BJ (cell line): Measurements from ENCODE around the gene GLP1R. TPM values are rescaled to one million over a fixed set of nuclear protein-coding genes. Genes with fewer than 3 reads are reported as not detected.

ENCODE experiments used
- CTCF ChIA-PET: fragments of 350-600 bp; formaldehyde crosslinking; extraction: SDS; loops from one replicate; lab custom pipeline; 2021; ENCODE audit warnings: antibody characterized with exemption, inconsistent platforms; lab: Yijun Ruan, JAX
- POLR2A ChIA-PET: fragments of 300-600 bp; sonication (Branson Sonifier 250); formaldehyde crosslinking; extraction: SDS; loops from one replicate; lab custom pipeline; 2021; ENCODE audit warnings: antibody characterized with exemption; lab: Charles Lee
- DNase-seq: peaks from one replicate; pipeline ENCODE4 v3.0.0-alpha.2; 2011; ENCODE audit warnings: low read depth
- H3K27me3 ChIP-seq: 2 replicates; pipeline ENCODE4 v1.6.0; 2011; ENCODE audit warnings: low read length; ENCODE audit not compliant: control insufficient read depth, insufficient read depth
- H3K36me3 ChIP-seq: 2 replicates; pipeline ENCODE4 v1.5.1; 2011; ENCODE audit warnings: low read length; ENCODE audit not compliant: control insufficient read depth, insufficient read depth
- H3K4me3 ChIP-seq: 2 replicates; pipeline ENCODE4 v1.5.1; 2011; ENCODE audit warnings: low read depth, mild to moderate bottlenecking, control low read depth, low read length
- polyA plus RNA-seq: library from polyadenylated mRNA; depleted of rRNA; stranded (reverse); fragments of >200 nt; gene quantifications from 2 replicates; pipeline ENCODE4 v1.2.3, GENCODE V29; 2011; rRNA removed
- TF ChIP-seq, protein P1 (sequence below): IDR thresholded peaks from 2 replicates; pipeline ENCODE4 v1.5.1; 2011; ENCODE audit warnings: low read depth, mild to moderate bottlenecking, control low read depth, inconsistent platforms, low read length, moderate library complexity; ENCODE audit not compliant: insufficient read depth

Gene GLP1R
- polyA plus RNA-seq, 1 experiment, result not detected

- H3K27me3 ChIP-seq, result no peaks in the 10 kb centered on the region
- ChIA-PET POLR2A (no interaction called here), CTCF (interaction anchor here (0.6 to 1.4 kb wide), 3 partner anchors 14 to 166 kb away, joined by 3 to 4 read pairs (median 3); no protein-coding TSS in a partner anchor)
- H3K4me3 ChIP-seq, result no peak overlapping the region
- TF ChIP-seq, protein P1, sequence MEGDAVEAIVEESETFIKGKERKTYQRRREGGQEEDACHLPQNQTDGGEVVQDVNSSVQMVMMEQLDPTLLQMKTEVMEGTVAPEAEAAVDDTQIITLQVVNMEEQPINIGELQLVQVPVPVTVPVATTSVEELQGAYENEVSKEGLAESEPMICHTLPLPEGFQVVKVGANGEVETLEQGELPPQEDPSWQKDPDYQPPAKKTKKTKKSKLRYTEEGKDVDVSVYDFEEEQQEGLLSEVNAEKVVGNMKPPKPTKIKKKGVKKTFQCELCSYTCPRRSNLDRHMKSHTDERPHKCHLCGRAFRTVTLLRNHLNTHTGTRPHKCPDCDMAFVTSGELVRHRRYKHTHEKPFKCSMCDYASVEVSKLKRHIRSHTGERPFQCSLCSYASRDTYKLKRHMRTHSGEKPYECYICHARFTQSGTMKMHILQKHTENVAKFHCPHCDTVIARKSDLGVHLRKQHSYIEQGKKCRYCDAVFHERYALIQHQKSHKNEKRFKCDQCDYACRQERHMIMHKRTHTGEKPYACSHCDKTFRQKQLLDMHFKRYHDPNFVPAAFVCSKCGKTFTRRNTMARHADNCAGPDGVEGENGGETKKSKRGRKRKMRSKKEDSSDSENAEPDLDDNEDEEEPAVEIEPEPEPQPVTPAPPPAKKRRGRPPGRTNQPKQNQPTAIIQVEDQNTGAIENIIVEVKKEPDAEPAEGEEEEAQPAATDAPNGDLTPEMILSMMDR, result no peak
- DNase-seq, result no peak
- H3K36me3 ChIP-seq, result no peaks in the 10 kb centered on the region
These were observed 88.7 kb downstream of the GLP1R start for GRCh38 chr6:39137245-39137644.

Other genes starting within 250 kb of the GLP1R start
- 9.7 and 11.9 TPM in 2 replicates for gene SAYSD1, start 66.4 kb downstream of the GLP1R start, polyA plus RNA-seq
- not detected in 2 replicates for gene KCNK5, start 180.7 kb downstream of the GLP1R start, polyA plus RNA-seq